Natural killer cell (primary cell): ENCODE measurements around the gene KLHDC10. TPM values are rescaled to one million over a fixed set of nuclear protein-coding genes. Genes with fewer than 3 reads are reported as not detected.
A peak's percentile ranks its signal among the peaks of the same experiment; 100 is the strongest.

Experiments used
- ATAC-seq, 3 donors: fragments of 150-1000 bp in 2 of 3; fragments of 200-7000 bp in 1 of 3; cut with Tn5 transposase; 1 replicate in 1 of 3; 2 replicates in 2 of 3; pipeline ENCODE4 v1.10.0; 2021; ENCODE audit warnings: mild to moderate bottlenecking in 2 of 3, moderate library complexity in 2 of 3
- DNase-seq, 2 donors: peaks; one replicate each; pipeline versions ENCODE4 v3.0.0 to v3.0.0-alpha.2; 2013 to 2021; ENCODE audit warnings: mixed read lengths in 1 of 2
- H3K27ac ChIP-seq: one replicate; pipeline ENCODE4 v1.5.1; 2013; ENCODE audit warnings: mild to moderate bottlenecking, low read length
- H3K27me3 ChIP-seq: one replicate; pipeline ENCODE4 v1.6.1; 2013; ENCODE audit warnings: low read length; ENCODE audit not compliant: control insufficient read depth, insufficient read depth
- H3K36me3 ChIP-seq: one replicate; pipeline ENCODE4 v1.6.1; 2013; ENCODE audit warnings: low read length; ENCODE audit not compliant: control insufficient read depth, insufficient read depth
- H3K4me1 ChIP-seq: one replicate; pipeline ENCODE4 v1.6.1; 2013; ENCODE audit warnings: low read length; ENCODE audit not compliant: control insufficient read depth, insufficient read depth
- H3K4me3 ChIP-seq: one replicate; pipeline ENCODE4 v1.5.1; 2013; ENCODE audit warnings: low read length
- H3K9me3 ChIP-seq: one replicate; pipeline ENCODE4 v1.6.1; 2013; ENCODE audit warnings: low read length; ENCODE audit not compliant: control insufficient read depth, insufficient read depth
- H3K27ac Mint-ChIP-seq, 2 donors: one replicate each; pipeline ENCODE4 v1.8.0; 2022; ENCODE audit warnings: mild to moderate bottlenecking in 2 of 2, mixed read lengths in 2 of 2, moderate library complexity in 1 of 2
- H3K27me3 Mint-ChIP-seq, 2 donors: one replicate each; pipeline ENCODE4 v1.8.0; 2022; ENCODE audit warnings: low read depth in 2 of 2, mixed read lengths in 2 of 2
- H3K36me3 Mint-ChIP-seq: one replicate; pipeline ENCODE4 v1.8.0; 2022; ENCODE audit warnings: mixed read lengths
- H3K4me1 Mint-ChIP-seq, 2 donors: one replicate each; pipeline ENCODE4 v1.8.0; 2022; ENCODE audit warnings: mixed read lengths in 2 of 2
- H3K4me3 Mint-ChIP-seq: one replicate; pipeline ENCODE4 v1.8.0; 2022; ENCODE audit warnings: mild to moderate bottlenecking, moderate library complexity, mixed read lengths
- H3K9me3 Mint-ChIP-seq, 2 donors: one replicate each; pipeline ENCODE4 v1.8.0; 2022; ENCODE audit warnings: mixed read lengths in 2 of 2
- WGBS: methylation state at CpG from one replicate; pipeline ENCODE4 v1.1.7; 2013; ENCODE audit warnings: missing lambda C conversion rate; ENCODE audit not compliant: insufficient coverage; 5-methylcytosine and 5-hydroxymethylcytosine counted together
- intact Hi-C: fragments of 100-400 bp; cut with micrococcal nuclease; formaldehyde crosslinking; loops from one replicate; pipeline ENCODE4 v1.14.2; 2022
- total RNA-seq, 4 donors: library from RNA; stranded (reverse); fragments of 120-200 nt in 1 of 4; gene quantifications; one replicate each; pipeline versions ENCODE4 v1.2.3 to v1.2.4, GENCODE V29; 2013 to 2022
- TF ChIP-seq, protein P1 (sequence below): fragments of 200-600 bp; IDR thresholded peaks from one replicate; pipeline ENCODE4 v1.8.0; 2022; ENCODE audit warnings: antibody characterized with exemption

KLHDC10 gene
- total RNA-seq, 3 donors from 2014 or later (not counting 1 experiment from before 2014, with no cell fraction given), result 13.6 to 23.2 (median 21.9) TPM

DNA sequence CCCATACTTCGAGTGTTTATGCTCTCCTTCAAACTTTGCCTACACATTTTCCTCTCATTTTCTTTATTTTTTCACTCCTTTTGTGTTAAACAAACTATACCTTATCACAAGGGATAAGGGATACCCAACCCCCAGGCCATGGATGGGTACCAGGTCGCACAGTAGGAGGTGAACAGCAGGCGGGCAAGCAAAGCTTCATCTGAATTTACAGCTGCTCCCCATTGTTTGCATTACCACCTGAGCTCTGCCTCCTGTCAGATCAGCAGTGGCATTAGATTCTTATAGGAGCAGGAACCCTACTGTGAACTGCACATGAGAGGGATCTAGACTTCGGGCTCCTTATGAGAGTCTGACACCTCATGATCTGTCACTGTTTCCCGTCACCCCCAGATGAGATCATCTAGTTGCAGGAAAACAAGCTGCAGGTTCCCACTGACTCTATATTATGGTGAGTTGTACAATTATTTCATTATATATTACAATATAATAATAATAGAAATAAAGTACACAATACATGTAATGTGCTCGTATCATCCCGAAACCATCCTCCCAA lies 47.6 kb upstream of the KLHDC10 start:
- TF ChIP-seq, protein P1, sequence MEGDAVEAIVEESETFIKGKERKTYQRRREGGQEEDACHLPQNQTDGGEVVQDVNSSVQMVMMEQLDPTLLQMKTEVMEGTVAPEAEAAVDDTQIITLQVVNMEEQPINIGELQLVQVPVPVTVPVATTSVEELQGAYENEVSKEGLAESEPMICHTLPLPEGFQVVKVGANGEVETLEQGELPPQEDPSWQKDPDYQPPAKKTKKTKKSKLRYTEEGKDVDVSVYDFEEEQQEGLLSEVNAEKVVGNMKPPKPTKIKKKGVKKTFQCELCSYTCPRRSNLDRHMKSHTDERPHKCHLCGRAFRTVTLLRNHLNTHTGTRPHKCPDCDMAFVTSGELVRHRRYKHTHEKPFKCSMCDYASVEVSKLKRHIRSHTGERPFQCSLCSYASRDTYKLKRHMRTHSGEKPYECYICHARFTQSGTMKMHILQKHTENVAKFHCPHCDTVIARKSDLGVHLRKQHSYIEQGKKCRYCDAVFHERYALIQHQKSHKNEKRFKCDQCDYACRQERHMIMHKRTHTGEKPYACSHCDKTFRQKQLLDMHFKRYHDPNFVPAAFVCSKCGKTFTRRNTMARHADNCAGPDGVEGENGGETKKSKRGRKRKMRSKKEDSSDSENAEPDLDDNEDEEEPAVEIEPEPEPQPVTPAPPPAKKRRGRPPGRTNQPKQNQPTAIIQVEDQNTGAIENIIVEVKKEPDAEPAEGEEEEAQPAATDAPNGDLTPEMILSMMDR, result no peak
- intact Hi-C loops, result no loop called here
- H3K36me3 ChIP-seq, result peaks cover 73% of the 10 kb centered on the region

DNA sequence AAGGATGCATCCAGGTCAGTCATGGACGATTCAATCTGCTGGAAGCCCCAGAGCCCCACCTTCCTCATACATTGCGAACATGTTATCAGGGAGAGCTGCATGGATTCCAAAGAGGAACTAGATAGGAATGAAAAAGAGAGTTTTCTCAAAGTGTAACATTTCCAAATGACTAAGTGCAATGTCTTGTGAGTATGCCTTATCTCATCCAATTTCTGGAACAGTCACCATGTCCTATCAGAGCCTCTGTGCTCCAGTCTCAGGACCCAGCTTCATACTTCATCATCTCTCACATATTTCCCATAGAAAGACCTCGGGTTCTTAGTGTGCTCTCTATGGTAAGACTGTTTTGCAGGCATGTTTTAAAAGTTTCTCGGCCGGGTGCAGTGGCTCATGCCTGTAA lies 45.9 kb upstream of the KLHDC10 start:
- H3K27ac ChIP-seq, result no peak overlapping the region

More for the DNA sequence above, 47.6 kb upstream of the KLHDC10 start:
- no peak overlapping the region for H3K4me3 Mint-ChIP-seq
- H3K27me3 Mint-ChIP-seq, result no peaks in the 10 kb centered on the region
- WGBS, result 94% methylated on average over 7 of the region's 7 CpGs
- DNase-seq, result no peak
- H3K27ac Mint-ChIP-seq, result no peak overlapping the region
- no peak overlapping the region for H3K4me3 ChIP-seq
- H3K27ac ChIP-seq, result no peak overlapping the region
- ATAC-seq, result no peak
- H3K27me3 ChIP-seq, result no peaks in the 10 kb centered on the region
- peaks cover 8% of the 10 kb centered on the region for H3K36me3 Mint-ChIP-seq
- H3K9me3 ChIP-seq, result no peaks in the 10 kb centered on the region
- H3K9me3 Mint-ChIP-seq, result no peaks in the 10 kb centered on the region
- no peaks in the 10 kb centered on the region for H3K4me1 ChIP-seq
- H3K4me1 Mint-ChIP-seq, result no peaks in the 10 kb centered on the region

GRCh38 chr7:130032698-130033097 lies 37.6 kb upstream of the KLHDC10 start:
- ATAC-seq, result no peak
- Mint-ChIP-seq H3K36me3 (peaks cover 6% of the 10 kb centered on the region), H3K4me3 (no peak overlapping the region), H3K4me1 (peaks cover 0 to 4% of the 10 kb centered on the region in 2 donors), H3K27me3 (no peaks in the 10 kb centered on the region), H3K9me3 (no peaks in the 10 kb centered on the region), H3K27ac (peak overlapping the region in 1 of 2 donors; percentile 72)
- no peaks in the 10 kb centered on the region for H3K9me3 ChIP-seq
- H3K4me1 ChIP-seq, result no peaks in the 10 kb centered on the region
- peaks cover 35% of the 10 kb centered on the region for H3K36me3 ChIP-seq
- H3K27ac ChIP-seq, result no peak overlapping the region
- H3K4me3 ChIP-seq, result no peak overlapping the region
- intact Hi-C loops, result no loop called here
- TF ChIP-seq, protein P1, result no peak
- no peaks in the 10 kb centered on the region for H3K27me3 ChIP-seq
- 92% methylated on average over 1 of the region's 1 CpG for WGBS
- DNase-seq, result no peak

More for the DNA sequence above, 45.9 kb upstream of the KLHDC10 start:
- Histone ChIP-seq H3K4me1 (no peaks in the 10 kb centered on the region), H3K9me3 (no peaks in the 10 kb centered on the region), H3K36me3 (peaks cover 66% of the 10 kb centered on the region), H3K4me3 (no peak overlapping the region), H3K27me3 (no peaks in the 10 kb centered on the region)
- intact Hi-C loops, result no loop called here
- DNase-seq (no peak), ATAC-seq (no peak)
- Mint-ChIP-seq H3K27me3 (no peaks in the 10 kb centered on the region), H3K9me3 (no peaks in the 10 kb centered on the region), H3K4me1 (no peaks in the 10 kb centered on the region), H3K36me3 (peaks cover 8% of the 10 kb centered on the region), H3K4me3 (no peak overlapping the region), H3K27ac (no peak overlapping the region)
- 100% methylated on average over 4 of the region's 5 CpGs for WGBS
- TF ChIP-seq, protein P1, result no peak

DNA sequence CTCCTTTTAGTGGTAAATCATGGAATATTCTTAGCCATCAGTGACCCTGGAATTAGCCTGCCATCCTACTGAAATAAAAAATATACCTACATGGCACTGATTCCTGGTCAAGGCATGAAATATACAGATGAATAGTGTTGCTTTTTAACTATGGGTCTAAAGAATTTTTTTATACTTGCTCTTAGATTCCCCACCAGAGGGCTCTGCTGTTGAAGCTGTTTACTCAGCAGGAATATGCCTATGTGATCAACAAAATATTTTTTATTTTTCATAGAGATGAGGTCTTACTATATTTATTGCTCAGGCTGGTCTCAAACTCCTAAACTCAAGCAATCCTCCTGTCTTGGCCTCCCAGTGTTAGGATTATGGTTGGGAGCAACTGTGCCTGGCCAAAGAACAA lies 32.6 kb upstream of the KLHDC10 start:
- intact Hi-C loops, result no loop called here
- H3K36me3 ChIP-seq, result peaks cover 42% of the 10 kb centered on the region

More for the DNA sequence above, 32.6 kb upstream of the KLHDC10 start:
- DNase-seq, result no peak
- no peak for ATAC-seq
- Histone ChIP-seq H3K9me3 (no peaks in the 10 kb centered on the region), H3K4me3 (no peak overlapping the region), H3K27ac (no peak overlapping the region), H3K4me1 (no peaks in the 10 kb centered on the region), H3K27me3 (no peaks in the 10 kb centered on the region)
- Mint-ChIP-seq H3K36me3 (peaks cover 6% of the 10 kb centered on the region), H3K4me1 (peaks cover 0 to 4% of the 10 kb centered on the region in 2 donors), H3K27me3 (no peaks in the 10 kb centered on the region), H3K9me3 (no peaks in the 10 kb centered on the region), H3K27ac (no peak overlapping the region), H3K4me3 (no peak overlapping the region)
- TF ChIP-seq, protein P1, result no peak
